Measurements from ENCODE around the gene ZNF48. TPM values are rescaled to one million over a fixed set of nuclear protein-coding genes. Genes with fewer than 3 reads are reported as not detected.
A peak's percentile ranks its signal among the peaks of the same experiment; 100 is the strongest.

The ZNF48 gene
- total RNA-seq, 1 donor from 2014 or later: 40.4 TPM

DNA sequence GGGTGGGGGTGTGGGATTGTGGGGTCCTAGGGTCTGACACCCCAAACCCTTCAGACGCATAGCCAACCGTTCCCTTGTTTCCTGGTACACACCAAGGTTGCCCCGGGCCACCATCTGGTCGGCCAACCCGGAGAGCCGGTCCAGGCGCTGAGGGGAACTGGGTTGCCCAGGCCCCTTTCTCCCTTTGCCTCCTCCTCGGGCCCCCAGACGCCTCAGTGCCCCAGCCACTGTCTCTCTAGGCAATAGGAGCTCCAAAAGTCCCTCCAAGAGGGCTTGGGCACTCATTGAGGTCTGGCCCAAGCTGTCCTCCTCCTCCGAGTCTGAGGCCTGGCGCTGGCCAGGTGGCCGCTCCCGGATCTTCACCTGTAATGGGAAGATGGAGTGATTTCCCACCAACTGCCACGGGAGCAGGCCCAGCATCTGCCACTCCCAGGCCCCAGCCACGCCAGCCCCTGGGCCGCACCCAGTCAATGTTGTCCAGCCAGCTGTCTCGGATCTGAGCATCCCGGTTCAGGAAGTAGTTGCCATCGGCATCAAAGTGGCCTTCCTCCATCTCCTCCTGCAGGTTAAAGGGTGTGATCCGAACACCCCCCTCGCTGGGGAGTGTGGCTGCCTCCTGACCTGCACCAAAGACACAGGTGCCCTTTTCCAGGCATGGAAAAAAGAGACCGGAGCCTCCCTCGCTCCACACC, 41.6 kb upstream of the ZNF48 start:
- no peak for DNase-seq (ENCODE audit: low spot score)
- Mint-ChIP-seq H3K4me3 (ENCODE audit: unreplicated experiment) (peak overlapping the region; percentile 99), H3K27me3 (ENCODE audit: unreplicated experiment) (peaks cover 35% of the 10 kb centered on the region), H3K27ac (ENCODE audit: unreplicated experiment) (peak overlapping the region; percentile 24), H3K36me3 (ENCODE audit: low read depth, unreplicated experiment) (peaks cover 29% of the 10 kb centered on the region), H3K9me3 (ENCODE audit: unreplicated experiment) (no peaks in the 10 kb centered on the region), H3K4me1 (ENCODE audit: unreplicated experiment) (peaks cover 24% of the 10 kb centered on the region)
- TF ChIP-seq, protein P1, sequence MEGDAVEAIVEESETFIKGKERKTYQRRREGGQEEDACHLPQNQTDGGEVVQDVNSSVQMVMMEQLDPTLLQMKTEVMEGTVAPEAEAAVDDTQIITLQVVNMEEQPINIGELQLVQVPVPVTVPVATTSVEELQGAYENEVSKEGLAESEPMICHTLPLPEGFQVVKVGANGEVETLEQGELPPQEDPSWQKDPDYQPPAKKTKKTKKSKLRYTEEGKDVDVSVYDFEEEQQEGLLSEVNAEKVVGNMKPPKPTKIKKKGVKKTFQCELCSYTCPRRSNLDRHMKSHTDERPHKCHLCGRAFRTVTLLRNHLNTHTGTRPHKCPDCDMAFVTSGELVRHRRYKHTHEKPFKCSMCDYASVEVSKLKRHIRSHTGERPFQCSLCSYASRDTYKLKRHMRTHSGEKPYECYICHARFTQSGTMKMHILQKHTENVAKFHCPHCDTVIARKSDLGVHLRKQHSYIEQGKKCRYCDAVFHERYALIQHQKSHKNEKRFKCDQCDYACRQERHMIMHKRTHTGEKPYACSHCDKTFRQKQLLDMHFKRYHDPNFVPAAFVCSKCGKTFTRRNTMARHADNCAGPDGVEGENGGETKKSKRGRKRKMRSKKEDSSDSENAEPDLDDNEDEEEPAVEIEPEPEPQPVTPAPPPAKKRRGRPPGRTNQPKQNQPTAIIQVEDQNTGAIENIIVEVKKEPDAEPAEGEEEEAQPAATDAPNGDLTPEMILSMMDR (IDR thresholded peaks at IDR 0.05; ENCODE audit: unreplicated experiment): no peak

GRCh38 chr16:30354423-30355143, 40.6 kb upstream of the ZNF48 start:
- peak; percentile 47 for DNase-seq (ENCODE audit: low spot score)

GRCh38 chr16:30355144-30355953, 39.9 kb upstream of the ZNF48 start, which contains the start of gene CD2BP2:
Gene CD2BP2 (minus strand): TSS chr16:30355308. CDS start chr16:30354681, 627 bp downstream.
- peaks cover 25% of the 10 kb centered on the region for H3K4me1 Mint-ChIP-seq (ENCODE audit: unreplicated experiment)
- no peaks in the 10 kb centered on the region for H3K9me3 Mint-ChIP-seq (ENCODE audit: unreplicated experiment)
- TF ChIP-seq, protein P1 (IDR thresholded peaks at IDR 0.05; ENCODE audit: unreplicated experiment): no peak
- peaks cover 34% of the 10 kb centered on the region for H3K27me3 Mint-ChIP-seq (ENCODE audit: unreplicated experiment)
- H3K4me3 Mint-ChIP-seq (ENCODE audit: unreplicated experiment): peak within 1 kb of the TSS; percentile 99
- peak; percentile 87 for DNase-seq (ENCODE audit: low spot score)
- peaks cover 31% of the 10 kb centered on the region for H3K36me3 Mint-ChIP-seq (ENCODE audit: low read depth, unreplicated experiment)
- H3K27ac Mint-ChIP-seq (ENCODE audit: unreplicated experiment): peak within 1 kb of the TSS; percentile 99

More at GRCh38 chr16:30354423-30355143, 40.6 kb upstream of the ZNF48 start:
- H3K4me3 Mint-ChIP-seq (ENCODE audit: unreplicated experiment): peak overlapping the region; percentile 99
- peaks cover 35% of the 10 kb centered on the region for H3K27me3 Mint-ChIP-seq (ENCODE audit: unreplicated experiment)
- no peaks in the 10 kb centered on the region for H3K9me3 Mint-ChIP-seq (ENCODE audit: unreplicated experiment)
- TF ChIP-seq, protein P1 (IDR thresholded peaks at IDR 0.05; ENCODE audit: unreplicated experiment): no peak
- H3K36me3 Mint-ChIP-seq (ENCODE audit: low read depth, unreplicated experiment): peaks cover 29% of the 10 kb centered on the region
- H3K27ac Mint-ChIP-seq (ENCODE audit: unreplicated experiment): peak overlapping the region; percentile 99
- H3K4me1 Mint-ChIP-seq (ENCODE audit: unreplicated experiment): peaks cover 24% of the 10 kb centered on the region

DNA sequence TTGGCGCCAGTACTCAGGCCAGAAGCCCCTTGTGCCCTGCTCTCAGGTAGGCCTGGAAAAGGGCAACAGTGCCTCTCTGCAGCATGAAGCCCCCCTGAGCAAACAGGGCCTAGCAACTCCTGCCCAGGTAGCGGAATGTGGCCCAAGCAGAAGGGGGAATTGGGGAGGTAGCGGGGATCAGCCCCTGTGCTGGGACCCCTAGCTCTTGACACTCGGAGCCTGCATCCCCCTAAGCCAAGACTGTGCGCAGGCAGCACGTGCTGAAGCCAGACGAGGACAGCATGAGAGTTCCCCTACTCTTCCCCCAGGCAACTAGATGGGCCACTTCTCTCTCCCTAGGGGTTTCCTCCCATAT, 39.3 kb upstream of the ZNF48 start:
- Mint-ChIP-seq H3K4me1 (ENCODE audit: unreplicated experiment) (peaks cover 27% of the 10 kb centered on the region), H3K4me3 (ENCODE audit: unreplicated experiment) (peak overlapping the region; percentile 99), H3K9me3 (ENCODE audit: unreplicated experiment) (no peaks in the 10 kb centered on the region), H3K27me3 (ENCODE audit: unreplicated experiment) (peaks cover 36% of the 10 kb centered on the region), H3K27ac (ENCODE audit: unreplicated experiment) (peak overlapping the region; percentile 99), H3K36me3 (ENCODE audit: low read depth, unreplicated experiment) (peaks cover 29% of the 10 kb centered on the region)
- TF ChIP-seq, protein P1 (IDR thresholded peaks at IDR 0.05; ENCODE audit: unreplicated experiment): no peak
- no peak for DNase-seq (ENCODE audit: low spot score)
